Stimulated activated CD8-positive, alpha-beta memory T cell treated with anti-CD3 and anti-CD28 coated beads, Interleukin-15, amount 100 ng/mL, for 1 hour (primary cell): ENCODE data around the gene MED13L.

Experiments
- DNase-seq: peaks from one replicate; pipeline ENCODE4 v3.0.0-alpha.2; 2020; ENCODE audit warnings: low read depth

Gene MED13L

DNA sequence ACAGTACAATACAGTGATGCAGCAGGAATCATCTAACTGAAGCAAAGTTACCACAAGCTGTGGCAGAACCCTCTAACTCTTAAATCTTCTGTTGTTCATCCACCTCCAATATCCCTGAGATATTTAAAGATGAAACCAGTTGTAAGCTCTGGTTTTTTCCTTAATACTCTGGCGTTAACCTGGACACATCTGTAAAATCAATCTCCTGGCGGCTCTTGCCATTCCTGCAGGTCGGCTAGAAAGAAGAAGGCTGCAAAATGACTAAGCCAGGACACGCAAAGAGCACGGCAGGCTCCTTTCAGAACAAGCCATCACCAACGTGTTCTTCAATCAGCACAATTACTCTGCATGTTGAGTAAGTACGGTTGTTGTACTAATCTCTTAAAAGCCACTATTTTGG lies 309.3 kb downstream of the MED13L start:
- DNase-seq = no peak

DNA sequence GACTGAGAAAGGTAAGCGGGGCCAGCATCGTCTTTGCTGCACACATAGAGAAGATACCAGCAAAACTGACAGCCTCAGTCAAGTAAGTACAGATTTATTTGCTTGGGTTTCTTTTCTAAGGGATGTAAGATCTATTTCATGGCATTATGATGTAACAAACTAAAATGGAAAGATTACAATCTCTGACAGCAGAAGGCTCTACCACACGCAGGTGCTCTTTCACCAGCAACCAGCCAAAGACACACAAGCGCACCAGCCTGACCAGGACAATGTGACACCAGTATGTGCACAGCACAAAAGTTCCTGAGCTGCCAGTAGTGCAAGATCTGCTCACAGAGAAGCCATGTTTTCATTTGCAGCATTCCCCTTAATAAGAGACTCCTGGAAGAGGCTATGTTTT lies 311.1 kb downstream of the MED13L start:
- DNase-seq = no peak

GRCh38 chr12:115964626-115965025 lies 312.9 kb downstream of the MED13L start:
- DNase-seq = no peak

DNA sequence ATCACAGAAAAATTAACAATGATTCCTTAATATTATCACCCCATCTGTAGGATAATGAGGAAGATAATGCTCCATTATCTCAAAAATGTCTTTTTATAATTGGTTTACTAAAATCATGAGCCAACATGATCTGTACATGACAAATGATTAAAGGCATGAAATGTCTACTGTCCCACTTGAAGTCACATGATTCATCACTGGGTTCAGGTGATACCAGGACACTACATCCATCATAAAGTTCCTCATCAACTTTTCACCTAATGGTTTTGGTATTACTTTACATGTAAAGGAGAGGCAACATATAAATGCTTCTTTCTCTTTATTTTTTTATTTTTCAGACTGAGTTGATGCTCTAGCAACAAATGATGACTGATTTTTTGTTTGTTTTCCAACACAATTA lies 313.3 kb downstream of the MED13L start:
- no peak for DNase-seq

DNA sequence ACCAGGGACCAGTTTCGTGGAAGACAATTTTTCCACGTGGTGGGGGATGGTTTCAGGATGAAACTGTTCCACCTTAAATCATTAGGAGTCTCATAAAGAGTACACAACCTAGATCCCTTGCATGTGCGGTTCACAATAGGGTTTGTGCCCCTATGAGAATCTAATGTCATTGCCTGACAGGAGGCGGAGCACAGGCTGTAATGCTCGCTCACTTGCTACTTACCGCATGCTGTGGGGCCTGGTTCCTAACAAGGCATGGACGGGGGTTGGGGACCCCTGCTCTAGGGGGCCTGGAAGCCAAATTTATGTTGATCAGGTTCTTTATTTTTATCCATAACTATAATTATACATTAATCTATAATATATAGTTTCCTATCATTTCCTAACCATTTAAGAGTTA lies 315.3 kb downstream of the MED13L start:
- DNase-seq = no peak

DNA sequence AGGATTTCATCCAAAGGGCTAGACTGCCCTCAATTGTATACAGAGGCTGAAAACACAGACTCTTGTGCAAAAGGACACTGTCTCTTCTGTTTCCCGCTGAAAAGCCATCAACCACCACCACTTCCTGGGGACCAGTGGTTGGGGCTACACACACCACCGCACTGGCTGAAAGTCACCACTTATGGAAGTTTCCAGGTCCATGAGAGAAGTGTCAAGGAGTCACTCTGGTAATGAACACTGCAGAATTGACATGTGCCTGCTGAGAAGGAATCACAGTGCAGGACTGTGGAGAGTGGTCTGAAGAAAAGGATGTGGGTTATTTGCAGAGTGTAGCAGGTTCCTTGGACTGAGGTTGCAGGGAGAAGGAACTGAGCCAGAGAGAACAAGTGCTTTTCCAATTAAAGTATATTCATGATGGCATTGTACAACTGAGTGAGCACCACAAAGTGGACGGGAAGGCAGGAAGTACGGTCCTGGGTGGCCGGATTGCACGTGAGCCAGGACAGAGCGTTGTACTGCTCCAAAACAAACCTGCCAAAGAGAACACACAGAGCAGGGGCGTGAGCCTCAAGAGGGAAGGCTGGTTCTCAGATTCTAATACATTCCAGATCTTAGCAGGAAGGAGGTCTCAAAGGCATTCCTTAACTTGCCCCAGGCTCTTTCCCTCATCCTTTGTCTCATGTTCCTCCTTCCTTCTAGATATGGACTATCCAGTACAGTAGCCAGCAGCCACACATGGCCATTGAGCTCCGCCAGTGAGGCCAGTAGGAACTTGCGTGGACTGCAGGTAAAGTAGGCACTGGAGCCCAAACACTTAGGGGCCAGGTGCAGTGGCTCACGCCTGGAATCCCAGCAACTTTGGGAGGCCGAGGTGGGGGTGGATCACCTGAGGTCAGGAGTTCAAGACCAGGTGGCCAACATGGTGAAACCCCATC lies 316.4 kb downstream of the MED13L start:
- no peak for DNase-seq

DNA sequence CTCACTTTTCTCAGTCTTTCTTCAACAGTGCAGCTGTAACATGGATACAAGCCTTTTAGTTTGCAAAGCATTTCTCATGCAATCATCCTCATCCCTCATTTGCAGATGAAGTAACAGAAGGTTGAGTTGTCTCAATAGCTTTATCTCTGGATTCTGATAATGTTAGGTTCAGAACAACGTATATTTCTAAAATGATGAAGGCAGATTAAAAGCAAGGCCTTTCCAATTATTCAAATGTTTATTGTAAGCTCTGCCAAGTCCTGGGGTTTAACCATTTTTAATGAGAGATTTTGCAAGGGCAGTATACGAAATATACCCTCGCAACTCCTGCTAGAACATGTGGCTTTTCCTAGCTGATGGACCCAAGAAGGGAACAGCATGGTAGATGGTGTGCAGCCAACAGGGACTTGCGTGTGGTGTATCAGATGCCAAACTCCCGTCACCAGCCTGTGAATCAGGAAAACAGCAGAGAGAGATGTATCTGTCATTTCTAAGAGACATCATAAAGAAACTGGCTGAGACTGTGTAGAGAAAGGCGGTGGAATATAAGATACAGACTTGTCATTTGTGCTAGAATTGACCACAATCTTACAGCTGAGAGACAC lies 319.7 kb downstream of the MED13L start:
- DNase-seq = no peak

GRCh38 chr12:115956659-115957058 lies 320.8 kb downstream of the MED13L start:
- no peak for DNase-seq

GRCh38 chr12:115956236-115956635 lies 321.3 kb downstream of the MED13L start:
- no peak for DNase-seq

- DNase-seq = no peak
Measured at GRCh38 chr12:115953450-115953849, 324.0 kb downstream of the MED13L start.

GRCh38 chr12:115953031-115953430 lies 324.5 kb downstream of the MED13L start:
- no peak for DNase-seq

- no peak for DNase-seq
Measured at GRCh38 chr12:115950959-115951358, 326.5 kb downstream of the MED13L start.

GRCh38 chr12:115949675-115950074 lies 327.8 kb downstream of the MED13L start:
- no peak for DNase-seq

DNA sequence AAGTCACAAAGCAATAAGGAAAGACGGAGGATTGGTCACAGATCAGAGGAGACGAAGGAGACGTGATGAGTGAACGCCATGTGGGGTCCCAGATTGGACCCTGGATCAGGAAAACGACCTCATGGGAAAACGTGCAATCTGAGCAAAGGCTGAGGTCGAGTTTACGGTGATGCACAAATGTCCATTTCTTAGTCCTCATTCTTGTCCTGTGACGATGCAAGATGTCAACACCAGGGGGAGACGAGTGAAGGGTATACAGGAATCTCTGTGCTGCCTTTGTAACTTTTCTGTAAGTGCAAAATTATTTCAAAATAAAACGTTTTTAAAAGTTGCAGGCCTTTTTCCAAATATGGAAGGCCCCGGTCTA lies 329.8 kb downstream of the MED13L start:
- no peak for DNase-seq

DNA sequence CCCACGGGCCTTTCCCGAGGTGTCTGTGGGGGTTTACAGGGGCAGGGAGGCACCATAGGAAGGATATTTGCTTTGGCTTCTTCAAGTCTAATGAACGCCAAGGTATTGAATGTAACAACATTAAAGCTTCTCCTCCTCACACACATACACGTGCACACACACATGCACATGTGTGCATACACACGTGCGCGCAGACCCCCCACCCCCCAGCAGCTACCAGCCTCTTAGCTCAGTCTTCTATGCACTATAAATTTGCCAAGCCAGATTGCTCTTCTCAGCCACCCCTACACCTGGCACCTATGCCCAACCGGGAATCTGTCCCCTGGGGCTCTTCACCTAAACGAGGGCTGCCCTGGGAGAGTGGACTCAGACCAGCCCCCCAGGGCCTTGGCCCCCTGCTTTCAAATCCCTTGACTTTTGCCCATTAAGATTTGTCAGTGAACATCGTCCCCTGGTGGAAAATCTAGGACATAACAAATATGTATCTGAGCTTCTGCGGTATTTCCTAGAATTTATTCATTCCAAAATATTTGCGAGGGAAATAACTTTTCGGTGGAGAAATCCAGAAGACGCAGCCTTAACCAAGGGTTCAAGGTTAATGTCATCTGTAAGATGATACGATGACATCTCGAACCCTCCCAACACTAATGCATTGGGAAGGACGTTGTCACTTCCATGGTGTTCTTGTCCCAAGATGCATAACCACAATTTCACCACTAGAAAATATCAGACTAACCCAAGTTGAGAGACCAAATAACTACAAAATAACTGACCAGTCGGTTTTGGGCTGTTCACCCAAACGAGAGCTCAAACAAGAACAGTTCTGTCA lies 330.4 kb downstream of the MED13L start:
- DNase-seq = no peak

- no peak for DNase-seq
Measured at GRCh38 chr12:115946092-115946491, 331.4 kb downstream of the MED13L start.

GRCh38 chr12:115945491-115945885 lies 332.0 kb downstream of the MED13L start:
- DNase-seq = no peak

GRCh38 chr12:115944837-115945490 lies 332.5 kb downstream of the MED13L start:
- DNase-seq = no peak

- DNase-seq = no peak
Measured at GRCh38 chr12:115944392-115944742, 333.1 kb downstream of the MED13L start.

DNA sequence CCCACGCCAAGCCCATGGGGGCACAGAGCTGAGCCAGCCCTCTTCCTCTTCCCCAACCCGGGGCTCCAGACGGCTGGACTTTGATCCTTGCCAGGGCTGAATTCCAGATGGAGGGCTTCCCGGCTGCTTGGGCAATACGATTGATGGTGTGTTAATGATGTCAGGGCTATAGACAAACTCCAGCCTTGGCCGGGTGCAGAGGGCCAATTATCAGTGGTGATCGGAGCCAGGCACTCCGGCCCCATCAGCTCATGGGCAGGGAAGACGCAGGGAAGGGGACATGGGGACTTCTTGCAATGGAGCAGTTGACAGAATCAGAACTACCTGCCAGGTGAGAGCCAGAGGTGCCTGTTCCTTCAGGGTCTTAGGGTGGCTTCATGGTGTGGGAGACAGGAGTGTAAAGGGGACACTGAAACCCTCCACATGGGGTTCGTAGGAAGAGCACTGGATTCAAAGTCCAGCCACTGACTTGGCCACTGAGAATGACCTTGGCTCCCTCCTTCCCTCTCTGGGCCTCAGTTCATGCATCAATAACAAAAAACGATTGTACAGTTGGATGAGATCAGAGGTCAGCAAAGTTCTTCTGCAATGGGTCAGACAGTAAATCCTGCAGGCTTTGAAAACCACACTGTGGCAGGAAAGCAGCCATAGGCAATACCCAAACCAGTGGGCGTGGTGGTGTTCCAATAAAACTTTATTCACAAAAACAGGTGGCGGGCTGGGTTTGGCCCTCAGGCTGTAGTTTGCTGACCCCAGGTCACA lies 333.7 kb downstream of the MED13L start:
- no peak for DNase-seq

DNA sequence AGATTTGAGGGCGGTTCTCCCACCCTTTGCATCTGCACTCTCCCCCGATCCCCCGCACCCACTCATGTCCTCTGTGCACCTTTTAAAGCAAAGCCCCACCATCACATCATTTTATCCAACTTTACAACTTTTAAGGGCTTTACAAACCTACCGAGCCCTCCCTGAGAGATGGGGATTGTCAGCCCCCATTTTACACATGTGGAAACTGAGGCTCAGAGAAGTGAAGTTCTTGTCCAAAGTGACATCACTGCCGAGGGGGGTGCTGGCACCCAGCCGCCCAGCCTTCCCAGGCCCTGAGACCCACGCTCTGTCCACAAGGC lies 334.2 kb downstream of the MED13L start:
- no peak for DNase-seq

DNA sequence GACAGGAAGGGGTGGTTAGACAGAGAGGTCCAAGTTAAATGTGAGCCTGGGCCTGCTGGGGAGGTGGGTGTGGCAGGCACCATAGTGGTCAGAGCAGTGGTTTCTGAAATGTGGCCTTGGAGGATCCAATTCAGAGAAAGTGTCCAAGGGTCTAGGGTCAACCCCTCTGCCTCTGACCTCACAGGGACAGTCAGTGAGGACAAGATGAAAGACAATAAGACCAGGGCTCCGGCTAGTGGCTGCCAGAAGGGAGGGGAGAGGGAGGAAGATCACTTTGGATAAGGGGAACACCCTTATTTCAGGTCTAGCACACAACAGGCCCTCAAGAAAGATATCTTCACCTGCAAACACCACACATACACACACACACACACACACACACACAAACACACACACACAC lies 335.1 kb downstream of the MED13L start:
- DNase-seq = no peak
